H1 (cell line): ENCODE data around the gene TCAF1. TPM values are rescaled to one million over a fixed set of nuclear protein-coding genes. Genes with fewer than 3 reads are reported as not detected.

Source experiments
- ASH2L ChIP-seq: fragments of 200-600, 300-600 bp; sonication (generic); IDR thresholded peaks from one replicate; pipeline ENCODE4 v1.7.1; 2017; ENCODE audit warnings: low read length
- CHD1 ChIP-seq: IDR thresholded peaks from 2 replicates; pipeline ENCODE4 v1.6.1; 2012; ENCODE audit warnings: low read depth, low read length, improper control_type of control experiment
- MAFK ChIP-seq: IDR thresholded peaks from 2 replicates; pipeline ENCODE4 v1.6.1; 2012; ENCODE audit warnings: low read depth, mild to moderate bottlenecking, improper control_type of control experiment, low read length
- ZNF274 ChIP-seq: IDR thresholded peaks from 2 replicates; pipeline ENCODE4 v1.7.0; 2012; ENCODE audit warnings: low read length, borderline replicate concordance; ENCODE audit errors: extremely low read depth
- polyA plus RNA-seq, 7 experiments: library from polyadenylated mRNA; depleted of rRNA in 3 of 7; stranded (reverse) in 5 of 7; unstranded in 2 of 7; fragments of >200 nt in 5 of 7; fragments of 200-250 nt in 2 of 7; gene quantifications; 1 replicate in 5 of 7; 2 replicates in 1 of 7; 4 replicates in 1 of 7; pipeline versions ENCODE4 v1.2.1 to v1.2.3, GENCODE V29; 2011 to 2013; ENCODE audit warnings: missing spikeins in 2 of 7, mixed read lengths in 2 of 7
- total RNA-seq: library from RNA; stranded (reverse); fragmentation: NEBNext Ultra II Directional; extraction: Animal tissue kit (Norgen Biotek cat#: 25700); gene quantifications from 2 replicates; pipeline ENCODE4 v1.2.1, GENCODE V29; 2021

Gene TCAF1
- total and polyA plus RNA-seq, 2 of the 8 experiments (the other 6 are each of a cell fraction or from before 2014, with no cell fraction given): 9.6 to 28.0 TPM

DNA sequence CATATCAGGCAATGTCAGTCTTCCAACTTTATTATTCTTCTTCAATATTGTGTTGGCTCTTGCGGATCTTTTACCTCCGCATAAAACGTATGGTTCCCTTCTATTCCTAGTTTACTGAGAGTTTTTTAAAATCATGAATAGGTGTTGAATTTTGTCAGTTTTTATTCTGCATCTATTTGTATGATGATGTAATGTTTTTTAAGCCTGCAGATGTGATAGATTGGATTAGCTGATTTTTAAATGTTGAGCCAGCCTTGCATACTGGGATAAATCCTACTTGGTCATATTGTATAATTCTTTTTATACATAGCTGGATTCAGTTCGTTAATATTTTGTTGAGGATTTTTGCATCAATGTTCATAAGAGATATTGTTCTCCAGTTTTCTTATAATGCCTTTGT is 43.4 kb upstream of the TCAF1 start (continued):
- TF ChIP-seq ZNF274: no peak
- TF ChIP-seq CHD1: no peak
- no peak for TF ChIP-seq ASH2L
- no peak for TF ChIP-seq MAFK
